Parathyroid adenoma (tissue), 2 donors: ENCODE results near the gene CXCR6.

ENCODE experiments used
- H2AFZ ChIP-seq: fragments of 300-600 bp; sonication (generic); one replicate; pipeline ENCODE4 v1.7.0; 2017; ENCODE audit warnings: antibody characterized with exemption, mild to moderate bottlenecking
- H3K27ac ChIP-seq: fragments of 300-600 bp; sonication (generic); one replicate; pipeline ENCODE4 v1.7.0; 2017
- H3K27me3 ChIP-seq: fragments of 300-600 bp; sonication (generic); one replicate; pipeline ENCODE4 v1.7.0; 2017; ENCODE audit warnings: low read length; ENCODE audit not compliant: control insufficient read depth, insufficient read depth
- H3K36me3 ChIP-seq: fragments of 300-600 bp; sonication (generic); one replicate; pipeline ENCODE4 v1.7.0; 2017; ENCODE audit warnings: low read length; ENCODE audit not compliant: control insufficient read depth, insufficient read depth
- H3K4me1 ChIP-seq: fragments of 300-600 bp; sonication (generic); one replicate; pipeline ENCODE4 v1.7.0; 2017; ENCODE audit warnings: control low read depth
- H3K4me2 ChIP-seq: fragments of 300-600 bp; sonication (generic); one replicate; pipeline ENCODE4 v1.7.0; 2017; ENCODE audit warnings: low read length
- H3K4me3 ChIP-seq: fragments of 300-600 bp; sonication (generic); one replicate; pipeline ENCODE4 v1.7.0; 2017; ENCODE audit warnings: low read depth, low read length
- H3K79me2 ChIP-seq: fragments of 300-600 bp; sonication (generic); one replicate; pipeline ENCODE4 v1.7.0; 2017; ENCODE audit warnings: control low read depth
- H3K9ac ChIP-seq: fragments of 300-600 bp; sonication (generic); one replicate; pipeline ENCODE4 v1.7.0; 2017; ENCODE audit warnings: mild to moderate bottlenecking
- H3K9me3 ChIP-seq: fragments of 300-600 bp; sonication (generic); one replicate; pipeline ENCODE4 v1.7.0; 2017; ENCODE audit warnings: low read length; ENCODE audit not compliant: control insufficient read depth
- TF ChIP-seq, protein P1 (sequence below): fragments of 300-600 bp; sonication (generic); IDR thresholded peaks from one replicate; pipeline ENCODE4 v1.7.0; 2017; ENCODE audit warnings: antibody characterized with exemption, mild to moderate bottlenecking
- donor health status: primary hyperparathyroidism.

The CXCR6 gene

DNA sequence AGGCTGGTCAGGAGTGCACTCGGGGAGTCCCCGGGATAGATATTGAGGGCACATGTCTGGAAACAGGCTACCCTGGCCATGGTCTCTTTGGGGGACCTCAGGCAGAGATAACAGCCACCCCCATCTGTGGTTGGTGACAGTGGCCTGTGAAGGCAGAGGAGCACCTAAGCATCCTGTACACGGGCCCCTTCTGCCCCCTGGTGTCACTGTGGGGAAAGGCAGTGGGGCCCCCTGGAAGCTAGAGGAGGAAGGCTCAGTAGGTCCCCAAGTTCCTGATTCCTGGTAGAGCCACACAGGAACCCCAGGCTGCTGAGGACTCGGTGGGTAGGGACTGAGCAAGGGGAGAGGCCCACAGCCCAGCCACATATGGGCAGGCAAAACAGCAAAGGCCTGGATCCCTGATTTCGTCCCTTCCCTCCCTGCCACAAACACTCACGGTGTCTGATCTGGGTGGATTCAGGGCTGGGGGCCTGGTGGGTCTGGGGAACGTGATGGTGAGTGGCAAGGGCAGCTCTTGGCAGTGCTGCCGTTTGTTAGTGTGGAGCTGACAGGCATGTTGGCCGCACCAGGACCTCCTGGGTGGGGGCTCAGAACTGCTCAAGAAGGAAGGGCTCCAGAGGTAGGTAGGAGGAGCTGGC lies 14.1 kb upstream of the CXCR6 start:
- H3K9ac ChIP-seq: no peak overlapping the region
- no peaks in the 10 kb centered on the region for H3K36me3 ChIP-seq
- no peaks in the 10 kb centered on the region for H3K9me3 ChIP-seq
- no peak overlapping the region for H3K4me3 ChIP-seq
- no peak overlapping the region for H2AFZ ChIP-seq
- H3K4me1 ChIP-seq: no peaks in the 10 kb centered on the region
- H3K27me3 ChIP-seq: no peaks in the 10 kb centered on the region
- H3K4me2 ChIP-seq: no peak overlapping the region
- no peak overlapping the region for H3K27ac ChIP-seq
- TF ChIP-seq, protein P1, sequence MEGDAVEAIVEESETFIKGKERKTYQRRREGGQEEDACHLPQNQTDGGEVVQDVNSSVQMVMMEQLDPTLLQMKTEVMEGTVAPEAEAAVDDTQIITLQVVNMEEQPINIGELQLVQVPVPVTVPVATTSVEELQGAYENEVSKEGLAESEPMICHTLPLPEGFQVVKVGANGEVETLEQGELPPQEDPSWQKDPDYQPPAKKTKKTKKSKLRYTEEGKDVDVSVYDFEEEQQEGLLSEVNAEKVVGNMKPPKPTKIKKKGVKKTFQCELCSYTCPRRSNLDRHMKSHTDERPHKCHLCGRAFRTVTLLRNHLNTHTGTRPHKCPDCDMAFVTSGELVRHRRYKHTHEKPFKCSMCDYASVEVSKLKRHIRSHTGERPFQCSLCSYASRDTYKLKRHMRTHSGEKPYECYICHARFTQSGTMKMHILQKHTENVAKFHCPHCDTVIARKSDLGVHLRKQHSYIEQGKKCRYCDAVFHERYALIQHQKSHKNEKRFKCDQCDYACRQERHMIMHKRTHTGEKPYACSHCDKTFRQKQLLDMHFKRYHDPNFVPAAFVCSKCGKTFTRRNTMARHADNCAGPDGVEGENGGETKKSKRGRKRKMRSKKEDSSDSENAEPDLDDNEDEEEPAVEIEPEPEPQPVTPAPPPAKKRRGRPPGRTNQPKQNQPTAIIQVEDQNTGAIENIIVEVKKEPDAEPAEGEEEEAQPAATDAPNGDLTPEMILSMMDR: peak; percentile 55
- peaks cover 2% of the 10 kb centered on the region for H3K79me2 ChIP-seq

DNA sequence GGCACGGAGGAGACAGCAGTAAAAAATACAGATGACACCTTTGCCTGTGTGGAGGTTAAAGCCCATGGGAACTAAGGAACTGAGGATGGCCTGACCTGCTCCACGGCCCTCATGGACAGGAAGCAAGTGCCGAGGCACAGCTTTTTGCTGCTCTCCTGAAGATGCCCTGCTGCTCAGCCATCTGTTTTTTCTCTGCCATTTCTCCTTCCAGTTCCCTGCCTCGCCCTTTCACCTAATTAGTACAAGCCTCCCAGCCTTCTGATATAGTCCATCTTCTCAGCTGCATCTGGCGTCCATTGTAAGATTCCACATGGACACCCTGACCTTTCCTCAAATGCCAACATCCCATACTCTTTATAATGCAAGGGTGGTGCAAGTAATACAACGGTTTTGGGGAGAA lies 11.8 kb upstream of the CXCR6 start:
- Histone ChIP-seq H3K27ac (no peak overlapping the region), H3K4me1 (no peaks in the 10 kb centered on the region), H3K27me3 (no peaks in the 10 kb centered on the region), H3K4me3 (no peak overlapping the region), H3K9me3 (no peaks in the 10 kb centered on the region), H2AFZ (no peak overlapping the region), H3K79me2 (peaks cover 2% of the 10 kb centered on the region), H3K4me2 (no peak overlapping the region), H3K9ac (no peak overlapping the region), H3K36me3 (no peaks in the 10 kb centered on the region)
- TF ChIP-seq, protein P1: no peak

DNA sequence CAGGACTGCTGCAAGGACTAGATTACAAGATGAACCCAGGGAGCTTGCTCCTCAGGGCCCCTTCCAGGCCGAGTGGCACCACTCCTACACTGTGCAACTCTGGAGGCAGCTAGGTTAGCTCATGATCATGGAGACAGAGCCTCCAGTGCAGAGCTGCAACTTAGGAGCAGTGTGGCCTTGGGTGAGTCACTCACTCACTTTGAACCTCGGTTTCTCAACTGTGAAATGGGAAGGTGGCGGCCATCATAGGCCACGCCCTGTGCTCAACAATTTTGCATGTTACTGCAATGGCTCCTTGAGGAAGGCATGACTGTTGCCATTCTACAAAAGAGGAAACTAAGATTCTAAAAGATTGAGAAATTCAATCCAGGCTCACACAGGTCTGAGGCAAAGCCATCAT lies 11.2 kb upstream of the CXCR6 start:
- Histone ChIP-seq H3K27ac (no peak overlapping the region), H3K4me3 (no peak overlapping the region), H3K79me2 (peaks cover 2% of the 10 kb centered on the region), H3K4me1 (no peaks in the 10 kb centered on the region), H2AFZ (no peak overlapping the region), H3K9ac (no peak overlapping the region), H3K36me3 (no peaks in the 10 kb centered on the region), H3K4me2 (no peak overlapping the region), H3K9me3 (no peaks in the 10 kb centered on the region), H3K27me3 (no peaks in the 10 kb centered on the region)
- TF ChIP-seq, protein P1: no peak

DNA sequence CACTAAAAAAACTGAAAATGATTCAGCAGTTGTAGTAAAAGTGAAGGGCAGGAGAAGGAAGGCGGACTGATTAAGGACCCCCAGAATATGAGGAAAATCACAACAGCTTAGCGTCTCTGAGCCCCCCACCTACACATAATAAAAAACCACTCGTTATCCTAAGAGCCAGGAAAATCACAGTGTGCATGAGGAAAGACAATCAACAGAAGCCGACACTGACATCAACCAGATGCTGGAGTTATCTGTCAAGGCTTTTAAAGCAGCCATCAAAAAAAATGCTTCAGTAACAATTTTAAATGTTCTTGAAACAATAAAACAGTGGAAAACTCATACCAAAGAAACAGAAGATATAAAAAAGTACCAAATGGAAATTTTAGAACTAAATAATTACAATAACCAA lies 9.7 kb upstream of the CXCR6 start:
- H3K4me2 ChIP-seq: no peak overlapping the region
- H3K79me2 ChIP-seq: peaks cover 2% of the 10 kb centered on the region
- H3K9me3 ChIP-seq: no peaks in the 10 kb centered on the region
- no peak overlapping the region for H3K27ac ChIP-seq
- no peak overlapping the region for H3K4me3 ChIP-seq
- H3K27me3 ChIP-seq: no peaks in the 10 kb centered on the region
- H3K9ac ChIP-seq: no peak overlapping the region
- H2AFZ ChIP-seq: no peak overlapping the region
- TF ChIP-seq, protein P1: no peak
- no peaks in the 10 kb centered on the region for H3K4me1 ChIP-seq
- H3K36me3 ChIP-seq: no peaks in the 10 kb centered on the region

DNA sequence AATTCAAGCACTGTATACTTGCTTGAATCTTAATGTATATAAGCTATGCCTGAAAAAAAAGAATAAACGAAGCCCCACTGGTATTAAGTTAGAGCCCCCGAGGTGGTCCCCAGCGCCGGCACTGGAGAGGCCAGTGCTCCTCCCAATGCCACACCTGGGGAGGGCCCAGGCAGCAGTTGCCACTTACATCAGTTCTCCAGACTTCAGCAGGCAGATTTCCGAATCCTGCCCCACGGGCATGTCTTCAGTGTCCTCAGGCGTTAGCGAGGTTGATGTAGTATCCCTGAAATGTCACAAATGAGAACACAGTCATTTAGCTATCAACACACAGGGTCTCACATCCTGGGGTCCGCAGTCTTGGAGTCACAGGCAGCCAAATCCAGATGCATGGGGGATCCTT lies 7.0 kb upstream of the CXCR6 start:
- TF ChIP-seq, protein P1: no peak
- no peak overlapping the region for H2AFZ ChIP-seq
- no peak overlapping the region for H3K4me3 ChIP-seq
- no peaks in the 10 kb centered on the region for H3K36me3 ChIP-seq
- no peaks in the 10 kb centered on the region for H3K27me3 ChIP-seq
- no peak overlapping the region for H3K27ac ChIP-seq
- H3K9ac ChIP-seq: no peak overlapping the region
- no peaks in the 10 kb centered on the region for H3K79me2 ChIP-seq
- H3K4me1 ChIP-seq: no peaks in the 10 kb centered on the region
- H3K4me2 ChIP-seq: no peak overlapping the region
- H3K9me3 ChIP-seq: no peaks in the 10 kb centered on the region
